Measurements from ENCODE around the gene TMLHE. TPM values are rescaled to one million over a fixed set of nuclear protein-coding genes. Genes with fewer than 3 reads are reported as not detected.
"Not testable (repeated sequence)": the region's sequence is repeated elsewhere in the genome, so short reads cannot be mapped to it uniquely, and the experiment has no call there.

Gene TMLHE
- total RNA-seq, 2 donors from 2014 or later, result 11.7 to 16.2 TPM

DNA sequence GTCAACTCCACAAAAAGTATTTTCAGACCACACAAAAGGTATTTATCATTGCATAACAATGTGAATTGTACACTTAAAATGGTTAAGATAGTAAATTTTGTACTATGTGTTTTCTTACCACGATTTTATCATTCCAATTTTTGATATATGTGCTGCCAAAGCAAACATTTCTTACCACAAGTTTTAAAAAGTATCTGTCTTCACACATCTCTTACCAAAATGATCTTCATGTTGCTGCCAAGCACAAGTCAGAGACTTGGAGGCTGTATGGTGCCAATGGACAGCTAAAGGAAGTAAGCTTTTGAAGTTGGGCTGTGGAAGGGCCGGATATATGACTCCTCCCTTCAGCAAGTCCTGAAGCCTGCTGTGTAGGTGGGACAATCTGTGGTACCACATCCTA is 67.9 kb downstream of the TMLHE start:
- Histone ChIP-seq H3K4me3 (no peak overlapping the region), H3K36me3 (replicated peaks in 1 of 2; ENCODE audit: insufficient read depth in 1 of 2, low read depth in 2 of 2) (no peaks in the 10 kb centered on the region), H3K9me3 (no peaks in the 10 kb centered on the region), H3K27ac (no peak overlapping the region), H3K27me3 (no peaks in the 10 kb centered on the region), H3K4me1 (no peaks in the 10 kb centered on the region)
- TF ChIP-seq, protein P1, sequence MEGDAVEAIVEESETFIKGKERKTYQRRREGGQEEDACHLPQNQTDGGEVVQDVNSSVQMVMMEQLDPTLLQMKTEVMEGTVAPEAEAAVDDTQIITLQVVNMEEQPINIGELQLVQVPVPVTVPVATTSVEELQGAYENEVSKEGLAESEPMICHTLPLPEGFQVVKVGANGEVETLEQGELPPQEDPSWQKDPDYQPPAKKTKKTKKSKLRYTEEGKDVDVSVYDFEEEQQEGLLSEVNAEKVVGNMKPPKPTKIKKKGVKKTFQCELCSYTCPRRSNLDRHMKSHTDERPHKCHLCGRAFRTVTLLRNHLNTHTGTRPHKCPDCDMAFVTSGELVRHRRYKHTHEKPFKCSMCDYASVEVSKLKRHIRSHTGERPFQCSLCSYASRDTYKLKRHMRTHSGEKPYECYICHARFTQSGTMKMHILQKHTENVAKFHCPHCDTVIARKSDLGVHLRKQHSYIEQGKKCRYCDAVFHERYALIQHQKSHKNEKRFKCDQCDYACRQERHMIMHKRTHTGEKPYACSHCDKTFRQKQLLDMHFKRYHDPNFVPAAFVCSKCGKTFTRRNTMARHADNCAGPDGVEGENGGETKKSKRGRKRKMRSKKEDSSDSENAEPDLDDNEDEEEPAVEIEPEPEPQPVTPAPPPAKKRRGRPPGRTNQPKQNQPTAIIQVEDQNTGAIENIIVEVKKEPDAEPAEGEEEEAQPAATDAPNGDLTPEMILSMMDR (IDR thresholded peaks at IDR 0.05), result no peak
- no peak for TF ChIP-seq POLR2A (IDR thresholded peaks at IDR 0.05)
- DNase-seq (no peak), ATAC-seq (no peak)
- intact Hi-C loops (cut with DNase I), result no loop called here
- WGBS, 2 donors, result 60 to 66% methylated on average over 2 of the region's 2 CpGs

DNA sequence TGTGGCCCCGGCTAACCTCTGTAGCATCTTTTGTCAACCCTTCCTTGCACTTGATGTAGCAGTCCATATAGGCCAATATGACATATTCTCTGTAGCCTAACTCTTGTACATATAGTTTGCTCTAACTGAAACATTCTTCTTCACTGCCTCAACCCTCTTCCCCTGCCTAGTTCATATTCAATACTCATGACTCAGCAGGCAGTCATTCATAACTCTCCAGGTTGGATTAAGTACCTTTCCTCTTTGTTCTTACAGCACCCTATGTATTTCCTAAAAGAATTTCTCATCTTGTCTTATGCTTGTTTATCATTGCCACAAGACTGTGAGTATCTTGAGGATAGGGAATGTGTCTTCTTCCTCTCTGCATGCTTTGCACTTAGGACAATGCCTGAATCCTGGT is 76.9 kb downstream of the TMLHE start:
- no peak for DNase-seq
- no peak overlapping the region for H3K27ac ChIP-seq
- no peaks in the 10 kb centered on the region for H3K27me3 ChIP-seq
- no peaks in the 10 kb centered on the region for H3K9me3 ChIP-seq
- no peak for ATAC-seq
- TF ChIP-seq POLR2A (IDR thresholded peaks at IDR 0.05), result no peak
- TF ChIP-seq, protein P1 (IDR thresholded peaks at IDR 0.05), result no peak
- intact Hi-C loops (cut with DNase I), result no loop called here
- 73 to 100% methylated on average over 1 of the region's 1 CpG for WGBS, 2 donors
- no peaks in the 10 kb centered on the region for H3K4me1 ChIP-seq
- no peak overlapping the region for H3K4me3 ChIP-seq
- H3K36me3 ChIP-seq (replicated peaks in 1 of 2; ENCODE audit: insufficient read depth in 1 of 2, low read depth in 2 of 2), result no peaks in the 10 kb centered on the region

DNA sequence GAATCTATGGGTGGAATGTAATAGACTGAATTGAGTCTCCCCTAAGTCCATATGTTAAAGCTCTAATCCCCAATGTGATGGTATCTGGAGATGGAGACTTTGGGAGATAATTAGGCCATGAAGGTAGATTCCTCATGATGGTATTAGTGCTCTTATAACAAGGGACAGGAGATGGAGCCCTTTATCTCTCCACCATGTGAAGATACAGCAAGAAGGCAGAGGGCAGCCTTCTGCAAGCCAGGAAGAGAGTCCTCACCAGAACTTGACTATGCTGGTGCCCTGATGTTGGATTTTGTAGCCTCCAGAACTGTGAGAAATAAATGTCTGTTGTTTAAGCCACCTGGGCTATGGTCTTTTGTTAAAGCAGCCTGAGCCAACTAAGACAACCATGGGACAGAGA is 78.0 kb downstream of the TMLHE start:
- DNase-seq (no peak), ATAC-seq (no peak)
- TF ChIP-seq, protein P1 (IDR thresholded peaks at IDR 0.05), result no peak
- TF ChIP-seq POLR2A (IDR thresholded peaks at IDR 0.05), result no peak
- Histone ChIP-seq H3K4me1 (no peaks in the 10 kb centered on the region), H3K36me3 (replicated peaks in 1 of 2; ENCODE audit: insufficient read depth in 1 of 2, low read depth in 2 of 2) (no peaks in the 10 kb centered on the region), H3K27me3 (no peaks in the 10 kb centered on the region), H3K9me3 (no peaks in the 10 kb centered on the region), H3K27ac (no peak overlapping the region), H3K4me3 (no peak overlapping the region)
- intact Hi-C loops (cut with DNase I), result no loop called here

DNA sequence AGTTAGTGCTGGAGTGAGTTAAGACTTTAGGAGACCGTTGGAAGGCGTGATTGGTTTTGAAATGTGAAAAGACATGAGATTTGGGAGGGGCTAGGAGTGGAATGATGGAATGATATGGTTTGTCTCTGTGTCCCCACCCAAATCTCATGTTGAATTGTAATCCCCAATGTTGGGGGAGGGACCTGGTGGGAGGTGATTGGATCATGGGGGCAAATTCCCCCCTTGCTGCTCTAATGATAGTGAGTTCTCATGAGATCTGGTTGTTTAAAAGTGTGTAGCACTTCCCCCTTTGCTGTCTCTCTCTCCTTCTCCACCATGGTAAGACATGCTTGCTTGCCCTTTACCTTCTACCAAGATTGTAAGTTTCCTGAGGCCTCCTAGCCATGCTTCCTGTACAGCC is 85.7 kb downstream of the TMLHE start:
- ATAC-seq, result not testable (repeated sequence)
- 94 to 97% methylated on average over 2 of the region's 2 CpGs for WGBS, 2 donors

DNA sequence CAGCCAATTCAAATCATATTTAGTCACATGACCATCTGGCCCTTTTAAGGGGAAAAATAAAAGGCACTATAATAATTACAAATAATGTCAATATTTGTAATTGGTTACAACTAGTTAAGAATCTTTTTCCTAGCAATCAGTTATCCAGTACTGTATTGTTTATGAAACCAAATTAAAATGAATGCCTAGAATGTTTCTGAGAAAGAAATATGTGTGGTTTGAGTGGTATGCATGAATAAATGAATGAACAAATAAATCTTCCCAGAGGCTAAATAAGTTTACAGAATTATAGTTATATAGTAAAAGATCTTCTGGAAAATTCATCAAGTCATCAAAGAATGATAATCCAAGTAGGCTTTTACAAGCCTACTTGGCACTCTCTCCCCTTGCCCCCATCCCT is 98.5 kb downstream of the TMLHE start:
- H3K27me3 ChIP-seq, result no peaks in the 10 kb centered on the region
- H3K4me1 ChIP-seq, result no peaks in the 10 kb centered on the region
- DNase-seq (no peak), ATAC-seq (no peak)
- H3K27ac ChIP-seq, result no peak overlapping the region
- no peaks in the 10 kb centered on the region for H3K36me3 ChIP-seq (replicated peaks in 1 of 2; ENCODE audit: insufficient read depth in 1 of 2, low read depth in 2 of 2)
- intact Hi-C loops (cut with DNase I), result no loop called here
- no peaks in the 10 kb centered on the region for H3K9me3 ChIP-seq
- TF ChIP-seq POLR2A (IDR thresholded peaks at IDR 0.05), result no peak
- H3K4me3 ChIP-seq, result no peak overlapping the region

More for the DNA sequence above, 85.7 kb downstream of the TMLHE start:
- H3K9me3 ChIP-seq; H3K27ac ChIP-seq; DNase-seq; H3K27me3 ChIP-seq; H3K4me1 ChIP-seq; H3K36me3 ChIP-seq (replicated peaks in 1 of 2; ENCODE audit: insufficient read depth in 1 of 2, low read depth in 2 of 2); intact Hi-C loops (cut with DNase I); H3K4me3 ChIP-seq: not testable (repeated sequence)

DNA sequence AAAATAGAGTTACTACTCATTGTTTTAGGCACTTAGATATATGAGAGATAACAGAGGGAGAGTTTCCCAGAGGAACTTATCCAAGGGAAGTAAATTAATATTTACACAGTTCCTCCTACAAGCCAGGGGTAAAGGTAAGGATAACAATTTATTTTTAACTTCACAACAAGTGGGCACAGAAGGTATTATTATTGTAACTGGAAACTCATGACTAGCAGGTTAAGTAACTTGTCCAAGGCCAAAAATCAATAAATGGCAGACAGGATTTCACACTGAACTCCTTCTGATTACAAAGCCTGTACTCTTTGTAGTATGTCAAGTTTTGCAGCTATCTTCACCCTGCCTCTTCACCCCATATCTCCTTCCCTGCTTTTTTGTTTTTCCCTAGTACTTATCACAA is 107.5 kb downstream of the TMLHE start:
- TF ChIP-seq, protein P1 (IDR thresholded peaks at IDR 0.05), result no peak
- no peak for TF ChIP-seq POLR2A (IDR thresholded peaks at IDR 0.05)
- no peak overlapping the region for H3K4me3 ChIP-seq
- no peak overlapping the region for H3K27ac ChIP-seq
- DNase-seq (no peak), ATAC-seq (no peak)
- intact Hi-C loops (cut with DNase I), result no loop called here
- H3K36me3 ChIP-seq (replicated peaks in 1 of 2; ENCODE audit: insufficient read depth in 1 of 2, low read depth in 2 of 2), result no peaks in the 10 kb centered on the region
- H3K9me3 ChIP-seq, result no peaks in the 10 kb centered on the region
- no peaks in the 10 kb centered on the region for H3K4me1 ChIP-seq
- H3K27me3 ChIP-seq, result no peaks in the 10 kb centered on the region

DNA sequence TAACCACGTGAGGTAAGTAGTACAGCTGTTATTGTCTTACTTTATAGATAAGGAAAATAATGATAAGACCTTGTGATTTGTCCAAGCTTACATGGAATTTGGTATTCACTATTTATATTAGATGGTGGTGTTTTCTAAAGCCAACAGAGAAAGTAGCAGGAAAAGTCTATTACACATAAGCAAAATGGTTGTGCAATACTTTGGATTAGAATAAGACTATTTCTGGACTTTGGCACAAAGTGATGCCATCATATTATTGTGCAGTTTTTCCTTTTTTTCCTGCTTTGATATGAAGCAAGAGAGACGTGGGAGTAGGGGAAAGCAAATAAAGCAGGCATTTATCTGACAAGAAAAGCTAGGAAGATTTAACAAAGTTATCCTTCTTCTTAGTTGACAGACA is 117.6 kb downstream of the TMLHE start:
- no CpG with 5 or more reads among the region's 2 CpGs for WGBS, 2 donors

DNA sequence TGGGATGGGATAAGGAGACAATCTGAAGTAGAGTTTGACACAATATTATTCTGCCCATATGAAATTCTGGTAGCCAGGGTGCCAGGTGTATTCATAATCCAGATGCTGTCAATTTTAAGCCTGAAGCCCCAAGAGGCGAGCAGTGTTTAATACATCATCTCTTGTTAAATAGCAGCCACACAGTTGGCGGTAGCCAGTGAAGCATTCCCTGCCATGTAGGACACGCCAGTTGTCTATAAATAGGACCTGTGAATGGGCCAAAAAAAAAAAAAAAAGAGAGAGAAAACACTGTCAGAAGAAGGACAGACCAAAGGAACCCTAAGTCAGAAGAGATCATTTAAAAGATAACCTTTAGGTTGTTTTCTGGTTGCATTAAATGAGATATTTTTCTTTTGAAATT is 121.3 kb downstream of the TMLHE start:
- ATAC-seq; H3K4me1 ChIP-seq; H3K27me3 ChIP-seq; DNase-seq; H3K36me3 ChIP-seq (replicated peaks in 1 of 2; ENCODE audit: insufficient read depth in 1 of 2, low read depth in 2 of 2); H3K4me3 ChIP-seq; H3K9me3 ChIP-seq; H3K27ac ChIP-seq; intact Hi-C loops (cut with DNase I): not testable (repeated sequence)
- WGBS, 2 donors, result no CpG with 5 or more reads among the region's 3 CpGs

More for the DNA sequence above, 117.6 kb downstream of the TMLHE start:
- H3K4me3 ChIP-seq; DNase-seq; H3K4me1 ChIP-seq; H3K27ac ChIP-seq; intact Hi-C loops (cut with DNase I); H3K27me3 ChIP-seq; H3K36me3 ChIP-seq (replicated peaks in 1 of 2; ENCODE audit: insufficient read depth in 1 of 2, low read depth in 2 of 2); ATAC-seq; H3K9me3 ChIP-seq: not testable (repeated sequence)

DNA sequence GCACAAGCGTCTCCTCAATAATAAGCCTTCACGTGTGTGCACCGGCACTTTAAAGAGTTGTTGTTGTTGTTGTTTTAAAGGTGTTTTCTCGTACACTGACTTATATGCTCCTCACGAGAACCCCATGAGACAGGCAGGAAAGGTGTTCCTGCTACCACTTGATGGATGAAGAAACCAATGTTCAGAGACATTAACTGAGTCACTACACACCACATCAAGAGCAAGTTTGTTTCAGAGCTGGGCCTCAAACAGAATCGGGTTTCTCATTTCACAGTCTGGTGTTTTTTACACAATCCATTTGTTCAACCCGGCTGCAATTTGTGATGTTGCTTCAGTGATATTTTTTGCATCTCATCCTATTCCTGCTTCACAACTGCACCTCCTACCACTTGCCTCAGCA is 135.6 kb downstream of the TMLHE start:
- ATAC-seq; DNase-seq; H3K36me3 ChIP-seq (replicated peaks in 1 of 2; ENCODE audit: insufficient read depth in 1 of 2, low read depth in 2 of 2); H3K27ac ChIP-seq; H3K9me3 ChIP-seq; H3K4me1 ChIP-seq; H3K27me3 ChIP-seq; intact Hi-C loops (cut with DNase I); H3K4me3 ChIP-seq: not testable (repeated sequence)
- no CpG with 5 or more reads among the region's 7 CpGs for WGBS, 2 donors
